GM18868 (cell line): Measurements from ENCODE around the gene FHAD1.
"Not testable (repeated sequence)": the region's sequence is repeated elsewhere in the genome, so short reads cannot be mapped to it uniquely, and the experiment has no call there.

Experiments used
- ATAC-seq: cut with Tn5 transposase; IDR thresholded peaks from one replicate; pipeline ENCODE4 v1.9.1; 2021; ENCODE audit warnings: mild to moderate bottlenecking, moderate library complexity; ENCODE audit not compliant: unreplicated experiment

The FHAD1 gene

DNA sequence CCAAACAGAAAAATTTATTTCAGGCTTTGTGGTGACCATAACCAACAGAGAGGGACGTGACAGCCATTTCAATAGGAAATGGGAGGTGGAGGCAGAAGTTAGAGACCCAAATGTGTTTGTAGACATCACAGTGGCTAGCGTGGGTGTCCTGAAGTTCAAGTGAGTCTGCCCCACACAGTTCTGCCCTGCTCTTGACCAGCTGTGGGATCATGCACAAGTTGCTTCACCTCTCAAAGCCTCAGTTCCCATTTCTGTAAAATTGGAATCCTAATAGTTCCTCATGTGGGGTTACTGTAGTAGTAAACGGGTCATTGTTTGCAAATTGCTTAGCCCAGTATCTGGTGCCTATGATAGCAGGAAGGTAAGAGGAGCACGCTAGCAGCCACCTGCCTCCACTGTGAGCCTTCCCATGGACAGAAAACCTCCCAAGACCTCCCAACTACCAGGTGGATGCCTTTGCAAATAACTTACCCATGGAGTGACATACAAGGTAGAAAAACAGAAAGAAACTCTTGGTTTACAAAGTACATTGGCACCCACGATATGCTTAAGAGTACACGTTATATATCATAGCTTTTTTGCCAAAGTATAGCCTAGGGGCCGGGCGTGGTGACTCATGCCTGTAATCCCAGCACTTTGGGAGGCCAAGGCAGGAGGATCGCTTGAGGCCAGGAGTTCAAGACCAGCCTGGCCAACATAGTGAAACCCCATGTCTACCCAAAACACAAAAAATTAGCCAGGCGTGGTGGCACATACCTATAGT lies 29.1 kb downstream of the FHAD1 start:
- ATAC-seq, result no peak

DNA sequence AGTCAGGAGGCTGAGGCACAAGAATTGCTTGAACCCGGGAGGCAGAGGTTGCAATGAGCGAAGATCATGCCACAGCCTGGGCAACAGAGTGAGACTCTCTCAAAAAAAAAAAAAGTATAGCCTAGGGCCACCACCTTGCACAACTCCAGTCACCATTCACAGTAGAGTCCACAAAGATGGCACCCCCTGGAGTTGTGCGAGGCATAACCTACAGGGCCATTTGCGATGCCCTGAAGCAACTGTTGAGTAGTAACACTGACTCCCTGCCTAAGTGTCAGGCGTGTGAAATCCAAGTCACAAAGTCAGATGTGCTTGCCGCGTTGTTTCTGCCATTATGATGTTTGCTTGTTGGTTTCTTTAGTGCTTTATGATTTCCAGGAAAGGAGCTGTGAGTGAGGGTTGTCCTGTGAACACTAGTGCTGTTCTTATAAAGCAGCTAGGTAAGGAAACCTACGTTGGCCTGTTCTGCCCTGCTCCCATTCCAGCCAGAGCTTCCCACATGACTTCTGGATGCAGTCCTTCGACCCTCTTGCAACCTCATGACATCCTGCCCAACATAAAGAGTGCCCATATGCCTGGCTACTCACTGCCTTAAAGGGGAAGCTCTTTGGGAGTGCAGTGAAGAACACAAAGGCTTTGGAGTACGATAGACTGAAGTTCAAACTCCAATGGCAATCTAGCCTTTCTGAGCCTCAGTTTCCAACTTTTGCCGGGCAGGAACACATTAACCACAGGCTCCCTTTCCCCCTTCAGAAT lies 29.8 kb downstream of the FHAD1 start:
- no peak for ATAC-seq

DNA sequence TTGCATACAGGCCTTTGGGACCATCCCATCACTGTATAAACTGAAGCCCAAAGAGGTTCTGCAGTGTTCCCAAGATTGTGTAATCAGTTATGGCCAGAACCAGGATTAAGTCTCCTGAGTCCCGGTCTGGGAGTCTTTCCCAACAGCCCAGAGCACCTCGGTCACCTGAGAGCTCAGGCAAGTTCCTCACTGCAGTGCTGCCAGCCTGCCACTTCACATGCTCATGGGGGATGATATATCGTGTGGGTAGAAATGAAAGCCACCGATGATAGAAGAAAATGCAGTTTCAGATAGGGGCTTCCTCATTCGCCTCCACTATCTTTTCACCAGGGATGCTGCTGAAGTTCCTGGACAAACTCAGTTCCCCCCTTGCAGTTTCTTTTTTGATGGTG lies 30.4 kb downstream of the FHAD1 start:
- no peak for ATAC-seq

DNA sequence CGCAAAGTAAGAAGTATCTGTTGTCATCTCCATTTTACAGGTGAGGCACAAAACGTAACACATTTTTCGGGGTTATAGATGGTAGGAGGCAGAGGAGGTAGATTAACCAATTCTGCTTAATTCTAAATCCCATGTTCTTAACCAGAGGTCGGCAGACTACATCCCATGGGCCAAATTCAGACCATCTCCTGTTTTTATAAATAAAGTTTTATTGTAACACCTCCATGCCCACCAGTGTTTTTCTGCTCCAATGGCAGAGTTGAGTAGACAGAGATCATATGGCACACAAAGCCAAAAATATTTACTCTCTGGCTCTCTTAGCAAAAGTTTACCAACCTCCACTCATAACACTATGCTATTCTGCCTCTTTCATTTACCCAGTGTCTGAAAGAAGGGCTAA lies 30.9 kb downstream of the FHAD1 start:
- ATAC-seq, result no peak

- ATAC-seq, result no peak
Observed at GRCh38 chr1:15279576-15280230, 32.7 kb downstream of the FHAD1 start.

GRCh38 chr1:15280416-15280815 lies 33.4 kb downstream of the FHAD1 start:
- no peak for ATAC-seq

GRCh38 chr1:15282038-15282437 lies 35.0 kb downstream of the FHAD1 start:
- no peak for ATAC-seq

DNA sequence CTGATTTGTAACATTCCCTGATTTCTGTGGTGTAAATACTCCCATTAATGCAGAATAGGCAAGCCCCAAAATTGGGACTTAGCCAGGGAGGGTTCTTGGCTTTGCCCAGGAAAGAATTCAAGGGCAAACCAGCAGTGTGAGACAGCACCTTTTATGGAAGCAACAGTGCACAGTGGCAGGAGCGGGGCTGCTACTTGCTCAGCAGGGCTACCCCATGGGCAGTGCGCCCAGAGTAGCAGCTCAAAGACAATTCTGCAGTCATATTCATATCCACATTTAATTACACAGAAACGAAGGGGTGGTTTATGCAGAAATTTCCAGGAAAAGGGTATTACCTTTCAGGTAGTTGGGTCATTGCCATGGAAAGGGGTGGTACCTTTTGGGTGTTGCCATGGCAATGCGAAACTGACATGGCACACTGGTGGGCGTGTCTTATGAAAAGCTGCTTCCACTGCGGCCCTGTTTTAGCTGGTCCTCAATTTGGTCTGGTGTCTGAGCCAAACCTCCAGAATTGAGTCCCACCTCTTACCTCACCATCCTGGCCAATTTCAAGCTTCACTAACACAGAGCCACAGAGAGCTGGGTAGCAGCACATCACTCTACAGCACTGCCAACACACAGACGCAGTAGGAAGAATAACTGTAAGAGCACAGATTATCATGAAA lies 35.9 kb downstream of the FHAD1 start:
- ATAC-seq, result no peak

GRCh38 chr1:15283526-15283925 lies 36.5 kb downstream of the FHAD1 start:
- no peak for ATAC-seq

DNA sequence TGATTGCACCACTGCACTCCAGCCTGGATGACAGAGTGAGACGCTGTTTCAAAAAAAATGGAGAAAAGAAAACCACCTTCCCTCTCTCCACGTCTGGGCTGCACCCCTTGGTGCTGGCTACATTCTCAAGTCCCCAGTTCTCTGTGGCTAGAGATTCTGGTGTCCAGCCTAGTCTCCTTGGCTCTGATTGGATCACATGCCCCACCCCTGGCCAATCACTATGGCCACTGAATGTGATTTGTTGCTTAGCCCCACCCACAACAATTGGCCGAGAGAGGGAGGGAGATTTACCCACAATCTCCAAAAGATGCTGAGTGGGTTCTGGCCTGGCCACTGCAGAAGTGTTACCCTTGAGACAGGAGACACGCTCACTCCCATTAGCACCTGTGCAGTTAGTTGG lies 39.4 kb downstream of the FHAD1 start:
- ATAC-seq, result no peak

- ATAC-seq, result no peak
Observed at GRCh38 chr1:15287035-15287979, 40.3 kb downstream of the FHAD1 start.

DNA sequence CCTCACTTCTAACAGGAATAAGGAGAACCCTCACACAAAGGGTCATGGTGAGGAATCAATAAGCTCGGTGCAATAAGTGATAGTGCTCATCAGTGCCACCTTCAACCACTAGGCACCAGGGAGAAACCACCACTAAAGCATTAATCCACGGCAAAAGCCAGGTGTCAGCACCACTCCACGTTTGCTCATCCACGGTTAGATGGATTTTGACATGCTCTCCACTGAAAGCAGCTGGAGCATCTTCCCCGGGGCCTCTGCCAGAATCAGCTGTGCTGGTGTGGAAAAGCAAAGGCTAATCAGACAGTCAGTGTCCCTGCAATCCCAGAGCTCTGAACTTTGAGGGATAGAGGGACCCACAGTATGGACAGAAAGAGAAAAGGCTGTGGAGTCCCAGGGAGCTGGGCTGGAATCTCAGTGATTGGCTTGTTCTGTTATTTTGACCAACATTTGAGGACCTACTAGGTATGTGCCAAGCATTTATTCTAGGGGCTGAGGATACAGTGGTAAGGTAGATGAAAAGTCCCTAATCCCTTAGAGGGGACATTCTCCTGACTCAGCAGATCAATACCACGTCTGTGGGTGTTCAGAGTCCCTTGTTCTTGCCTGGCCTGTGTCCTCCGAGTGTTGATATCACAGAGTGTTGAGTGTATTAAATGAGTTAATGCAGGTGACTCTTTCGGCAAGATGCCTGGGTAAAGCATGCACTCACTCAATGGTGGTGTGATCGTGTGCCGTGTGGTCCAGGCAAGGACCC lies 41.3 kb downstream of the FHAD1 start:
- ATAC-seq, result no peak

- no peak for ATAC-seq
Observed at GRCh38 chr1:15289251-15289651, 42.2 kb downstream of the FHAD1 start.

- no peak for ATAC-seq
Observed at GRCh38 chr1:15290382-15290781, 43.4 kb downstream of the FHAD1 start.

DNA sequence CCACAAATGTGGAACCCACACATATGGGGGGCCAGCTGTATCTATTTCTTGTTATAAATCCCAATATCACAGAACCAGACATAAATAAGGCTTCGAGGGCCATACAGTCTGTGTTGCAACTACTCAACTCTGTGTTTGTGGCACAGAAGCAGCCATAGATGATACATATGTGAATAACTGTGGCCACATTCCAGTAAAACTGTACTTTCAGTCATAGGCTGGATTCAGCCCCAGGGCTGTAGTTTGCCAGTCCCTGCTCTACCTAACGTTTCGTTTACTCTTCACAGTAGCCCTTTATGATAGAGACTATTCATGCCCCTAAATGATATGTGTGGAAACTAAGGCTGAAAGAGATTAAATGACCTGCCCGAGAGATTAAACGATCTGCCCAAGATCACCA lies 48.7 kb downstream of the FHAD1 start:
- no peak for ATAC-seq

- ATAC-seq, result no peak
Observed at GRCh38 chr1:15296585-15297321, 49.7 kb downstream of the FHAD1 start.

DNA sequence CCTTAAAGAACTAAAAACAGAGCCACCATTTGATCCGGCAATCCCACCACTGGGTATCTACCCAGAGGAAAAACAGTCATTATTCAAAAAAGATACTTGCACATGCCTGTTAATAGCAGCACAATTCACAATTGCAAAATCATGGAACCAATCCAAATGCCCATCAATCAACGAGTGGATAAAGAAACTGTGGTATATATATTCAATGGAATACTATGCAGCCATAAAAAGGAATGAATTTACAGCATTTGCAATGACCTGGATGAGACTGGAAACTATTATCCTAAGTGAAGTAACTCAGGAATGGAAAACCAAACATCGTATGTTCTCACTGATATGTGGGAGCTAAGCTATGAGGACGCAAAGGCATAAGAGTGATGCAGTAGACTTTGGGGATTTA lies 51.0 kb downstream of the FHAD1 start:
- ATAC-seq, result not testable (repeated sequence)

GRCh38 chr1:15299179-15299578 lies 52.2 kb downstream of the FHAD1 start:
- no peak for ATAC-seq

- no peak for ATAC-seq
Observed at GRCh38 chr1:15299806-15300205, 52.8 kb downstream of the FHAD1 start.
